ENCODE results near the gene GPX8.

- no peak for TF ChIP-seq POLR2A (IDR thresholded peaks at IDR 0.05)
- peak in 4 of 6 experiments; percentile 28 to 53 (median 40) for TF ChIP-seq CTCF (IDR thresholded peaks at IDR 0.05)
These were observed at the start of gene GPX8 for GRCh38 chr5:55159763-55160492.

Data from Peyer's patch (tissue), 4 donors.